ENCODE results near the gene PLD3.

PLD3 gene

GRCh38 chr19:40348125-40348913, at the start of gene PLD3, which contains the start of gene C19orf47:
TSS of gene PLD3 (plus strand) at chr19:40348695. CDS start at chr19:40366484, 17,789 bp downstream.
TSS of gene C19orf47 (minus strand) at chr19:40348397. CDS start at chr19:40341857, 6,540 bp downstream.
- H3K36me3 ChIP-seq (ENCODE audit: control insufficient read depth, low read depth, low read length), result peaks cover under 1% of the 10 kb centered on the region
- no peaks in the 10 kb centered on the region for H3K27me3 ChIP-seq (ENCODE audit: control insufficient read depth, insufficient read depth, low read length)
- no peaks in the 10 kb centered on the region for H3K9me3 ChIP-seq (ENCODE audit: control insufficient read depth, low read depth, low read length)
- peaks cover 3% of the 10 kb centered on the region for H3K4me1 ChIP-seq (ENCODE audit: control insufficient read depth, low read depth, low read length)
- peak within 1 kb of the TSS; percentile 94 for H3K4me3 ChIP-seq (ENCODE audit: low read length)
- H3K27ac ChIP-seq (ENCODE audit: low read length), result no peak within 1 kb of the TSS
- peak within 1 kb of the TSS; percentile 70 for H3K9ac ChIP-seq (ENCODE audit: low read length)

- no peaks in the 10 kb centered on the region for H3K36me3 ChIP-seq (ENCODE audit: control insufficient read depth, low read depth, low read length)
- H3K27me3 ChIP-seq (ENCODE audit: control insufficient read depth, insufficient read depth, low read length), result no peaks in the 10 kb centered on the region
- no peak overlapping the region for H3K27ac ChIP-seq (ENCODE audit: low read length)
- H3K4me1 ChIP-seq (ENCODE audit: control insufficient read depth, low read depth, low read length), result no peaks in the 10 kb centered on the region
- no peak overlapping the region for H3K4me3 ChIP-seq (ENCODE audit: low read length)
- no peaks in the 10 kb centered on the region for H3K9me3 ChIP-seq (ENCODE audit: control insufficient read depth, low read depth, low read length)
- H3K9ac ChIP-seq (ENCODE audit: low read length), result no peak overlapping the region
These were observed 47.8 kb upstream of the PLD3 start for GRCh38 chr19:40300668-40301067.

GRCh38 chr19:40302224-40303011, 46.1 kb upstream of the PLD3 start:
- Histone ChIP-seq H3K9ac (ENCODE audit: low read length) (no peak overlapping the region), H3K4me1 (ENCODE audit: control insufficient read depth, low read depth, low read length) (no peaks in the 10 kb centered on the region), H3K36me3 (ENCODE audit: control insufficient read depth, low read depth, low read length) (no peaks in the 10 kb centered on the region), H3K9me3 (ENCODE audit: control insufficient read depth, low read depth, low read length) (no peaks in the 10 kb centered on the region), H3K4me3 (ENCODE audit: low read length) (no peak overlapping the region), H3K27me3 (ENCODE audit: control insufficient read depth, insufficient read depth, low read length) (no peaks in the 10 kb centered on the region), H3K27ac (ENCODE audit: low read length) (no peak overlapping the region)

- Histone ChIP-seq H3K27me3 (ENCODE audit: control insufficient read depth, insufficient read depth, low read length) (no peaks in the 10 kb centered on the region), H3K9ac (ENCODE audit: low read length) (no peak overlapping the region), H3K4me1 (ENCODE audit: control insufficient read depth, low read depth, low read length) (no peaks in the 10 kb centered on the region), H3K4me3 (ENCODE audit: low read length) (no peak overlapping the region), H3K27ac (ENCODE audit: low read length) (no peak overlapping the region), H3K9me3 (ENCODE audit: control insufficient read depth, low read depth, low read length) (no peaks in the 10 kb centered on the region), H3K36me3 (ENCODE audit: control insufficient read depth, low read depth, low read length) (no peaks in the 10 kb centered on the region)
These were observed 44.7 kb upstream of the PLD3 start for GRCh38 chr19:40303765-40304164.

- H3K27me3 ChIP-seq (ENCODE audit: control insufficient read depth, insufficient read depth, low read length), result no peaks in the 10 kb centered on the region
- H3K9me3 ChIP-seq (ENCODE audit: control insufficient read depth, low read depth, low read length), result no peaks in the 10 kb centered on the region
- no peaks in the 10 kb centered on the region for H3K36me3 ChIP-seq (ENCODE audit: control insufficient read depth, low read depth, low read length)
- no peak overlapping the region for H3K4me3 ChIP-seq (ENCODE audit: low read length)
- no peak overlapping the region for H3K9ac ChIP-seq (ENCODE audit: low read length)
- no peak overlapping the region for H3K27ac ChIP-seq (ENCODE audit: low read length)
- H3K4me1 ChIP-seq (ENCODE audit: control insufficient read depth, low read depth, low read length), result no peaks in the 10 kb centered on the region
These were observed 44.2 kb upstream of the PLD3 start for GRCh38 chr19:40304306-40304705.

GRCh38 chr19:40305403-40305802, 43.1 kb upstream of the PLD3 start:
- H3K4me3 ChIP-seq (ENCODE audit: low read length), result no peak overlapping the region
- H3K9ac ChIP-seq (ENCODE audit: low read length), result no peak overlapping the region
- H3K9me3 ChIP-seq (ENCODE audit: control insufficient read depth, low read depth, low read length), result no peaks in the 10 kb centered on the region
- no peaks in the 10 kb centered on the region for H3K36me3 ChIP-seq (ENCODE audit: control insufficient read depth, low read depth, low read length)
- no peaks in the 10 kb centered on the region for H3K27me3 ChIP-seq (ENCODE audit: control insufficient read depth, insufficient read depth, low read length)
- H3K27ac ChIP-seq (ENCODE audit: low read length), result no peak overlapping the region
- H3K4me1 ChIP-seq (ENCODE audit: control insufficient read depth, low read depth, low read length), result no peaks in the 10 kb centered on the region

- H3K27ac ChIP-seq (ENCODE audit: low read length), result no peak overlapping the region
- no peaks in the 10 kb centered on the region for H3K36me3 ChIP-seq (ENCODE audit: control insufficient read depth, low read depth, low read length)
- no peak overlapping the region for H3K9ac ChIP-seq (ENCODE audit: low read length)
- H3K4me1 ChIP-seq (ENCODE audit: control insufficient read depth, low read depth, low read length), result no peaks in the 10 kb centered on the region
- no peaks in the 10 kb centered on the region for H3K9me3 ChIP-seq (ENCODE audit: control insufficient read depth, low read depth, low read length)
- no peak overlapping the region for H3K4me3 ChIP-seq (ENCODE audit: low read length)
- no peaks in the 10 kb centered on the region for H3K27me3 ChIP-seq (ENCODE audit: control insufficient read depth, insufficient read depth, low read length)
These were observed 38.8 kb upstream of the PLD3 start for GRCh38 chr19:40309666-40310065.

- H3K9me3 ChIP-seq (ENCODE audit: control insufficient read depth, low read depth, low read length), result no peaks in the 10 kb centered on the region
- no peaks in the 10 kb centered on the region for H3K27me3 ChIP-seq (ENCODE audit: control insufficient read depth, insufficient read depth, low read length)
- no peak overlapping the region for H3K9ac ChIP-seq (ENCODE audit: low read length)
- no peak overlapping the region for H3K4me3 ChIP-seq (ENCODE audit: low read length)
- no peaks in the 10 kb centered on the region for H3K36me3 ChIP-seq (ENCODE audit: control insufficient read depth, low read depth, low read length)
- no peaks in the 10 kb centered on the region for H3K4me1 ChIP-seq (ENCODE audit: control insufficient read depth, low read depth, low read length)
- no peak overlapping the region for H3K27ac ChIP-seq (ENCODE audit: low read length)
These were observed 36.0 kb upstream of the PLD3 start for GRCh38 chr19:40312533-40312932.

GRCh38 chr19:40313229-40313983, 35.1 kb upstream of the PLD3 start:
- Histone ChIP-seq H3K4me1 (ENCODE audit: control insufficient read depth, low read depth, low read length) (no peaks in the 10 kb centered on the region), H3K9me3 (ENCODE audit: control insufficient read depth, low read depth, low read length) (no peaks in the 10 kb centered on the region), H3K27me3 (ENCODE audit: control insufficient read depth, insufficient read depth, low read length) (no peaks in the 10 kb centered on the region), H3K36me3 (ENCODE audit: control insufficient read depth, low read depth, low read length) (no peaks in the 10 kb centered on the region), H3K27ac (ENCODE audit: low read length) (no peak overlapping the region), H3K9ac (ENCODE audit: low read length) (no peak overlapping the region), H3K4me3 (ENCODE audit: low read length) (no peak overlapping the region)

GRCh38 chr19:40314656-40315055, 33.8 kb upstream of the PLD3 start:
- Histone ChIP-seq H3K4me1 (ENCODE audit: control insufficient read depth, low read depth, low read length) (no peaks in the 10 kb centered on the region), H3K9me3 (ENCODE audit: control insufficient read depth, low read depth, low read length) (no peaks in the 10 kb centered on the region), H3K36me3 (ENCODE audit: control insufficient read depth, low read depth, low read length) (no peaks in the 10 kb centered on the region), H3K4me3 (ENCODE audit: low read length) (no peak overlapping the region), H3K27ac (ENCODE audit: low read length) (no peak overlapping the region), H3K9ac (ENCODE audit: low read length) (no peak overlapping the region), H3K27me3 (ENCODE audit: control insufficient read depth, insufficient read depth, low read length) (no peaks in the 10 kb centered on the region)

GRCh38 chr19:40315812-40316470, 32.6 kb upstream of the PLD3 start:
- no peaks in the 10 kb centered on the region for H3K4me1 ChIP-seq (ENCODE audit: control insufficient read depth, low read depth, low read length)
- no peak overlapping the region for H3K9ac ChIP-seq (ENCODE audit: low read length)
- no peak overlapping the region for H3K4me3 ChIP-seq (ENCODE audit: low read length)
- peaks cover 5% of the 10 kb centered on the region for H3K36me3 ChIP-seq (ENCODE audit: control insufficient read depth, low read depth, low read length)
- no peaks in the 10 kb centered on the region for H3K9me3 ChIP-seq (ENCODE audit: control insufficient read depth, low read depth, low read length)
- H3K27me3 ChIP-seq (ENCODE audit: control insufficient read depth, insufficient read depth, low read length), result no peaks in the 10 kb centered on the region
- no peak overlapping the region for H3K27ac ChIP-seq (ENCODE audit: low read length)
